Measurements from ENCODE around the gene PARD3B.

PARD3B gene

GRCh38 chr2:205568620-205569019 is 1023.3 kb downstream of the PARD3B start:
- no peak for DNase-seq (ENCODE audit: low spot score)

GRCh38 chr2:205570648-205571047 is 1025.4 kb downstream of the PARD3B start:
- DNase-seq (ENCODE audit: low spot score) = no peak

- DNase-seq (ENCODE audit: low spot score) = no peak
These were observed 1026.2 kb downstream of the PARD3B start for GRCh38 chr2:205571360-205571959.

GRCh38 chr2:205574001-205574400 is 1028.7 kb downstream of the PARD3B start:
- no peak for DNase-seq (ENCODE audit: low spot score)

- DNase-seq (ENCODE audit: low spot score) = no peak
These were observed 1034.1 kb downstream of the PARD3B start for GRCh38 chr2:205579335-205579734.

GRCh38 chr2:205580212-205580987 is 1035.1 kb downstream of the PARD3B start:
- DNase-seq (ENCODE audit: low spot score) = no peak

GRCh38 chr2:205582366-205582765 is 1037.1 kb downstream of the PARD3B start:
- no peak for DNase-seq (ENCODE audit: low spot score)

GRCh38 chr2:205585449-205586383 is 1040.4 kb downstream of the PARD3B start:
- no peak for DNase-seq (ENCODE audit: low spot score)

GRCh38 chr2:205586626-205587025 is 1041.4 kb downstream of the PARD3B start:
- no peak for DNase-seq (ENCODE audit: low spot score)

GRCh38 chr2:205589479-205589878 is 1044.2 kb downstream of the PARD3B start:
- DNase-seq (ENCODE audit: low spot score) = no peak

GRCh38 chr2:205590759-205591158 is 1045.5 kb downstream of the PARD3B start:
- no peak for DNase-seq (ENCODE audit: low spot score)

- DNase-seq (ENCODE audit: low spot score) = no peak
These were observed 1048.6 kb downstream of the PARD3B start for GRCh38 chr2:205593891-205594290.

GRCh38 chr2:205596581-205596980 is 1051.3 kb downstream of the PARD3B start:
- no peak for DNase-seq (ENCODE audit: low spot score)

GRCh38 chr2:205605638-205606304 is 1060.5 kb downstream of the PARD3B start:
- no peak for DNase-seq (ENCODE audit: low spot score)

GRCh38 chr2:205607146-205607545 is 1061.9 kb downstream of the PARD3B start:
- DNase-seq (ENCODE audit: low spot score) = no peak

- DNase-seq (ENCODE audit: low spot score) = no peak
These were observed 1063.8 kb downstream of the PARD3B start for GRCh38 chr2:205609113-205609512.

- no peak for DNase-seq (ENCODE audit: low spot score)
These were observed 1065.2 kb downstream of the PARD3B start for GRCh38 chr2:205610437-205610836.

GRCh38 chr2:205612636-205613035 is 1067.4 kb downstream of the PARD3B start:
- no peak for DNase-seq (ENCODE audit: low spot score)

- DNase-seq (ENCODE audit: low spot score) = no peak
These were observed 1068.8 kb downstream of the PARD3B start for GRCh38 chr2:205613970-205614559.

- DNase-seq (ENCODE audit: low spot score) = no peak
These were observed 1069.7 kb downstream of the PARD3B start for GRCh38 chr2:205614965-205615364.

- DNase-seq (ENCODE audit: low spot score) = no peak
These were observed 1072.6 kb downstream of the PARD3B start for GRCh38 chr2:205617905-205618304.

- DNase-seq (ENCODE audit: low spot score) = no peak
These were observed 1074.3 kb downstream of the PARD3B start for GRCh38 chr2:205619600-205619999.
